Measurements from ENCODE around the gene PARP12.

GRCh38 chr7:140013676-140014075 lies 49.1 kb downstream of the PARP12 start:
- TF ChIP-seq, protein P1, sequence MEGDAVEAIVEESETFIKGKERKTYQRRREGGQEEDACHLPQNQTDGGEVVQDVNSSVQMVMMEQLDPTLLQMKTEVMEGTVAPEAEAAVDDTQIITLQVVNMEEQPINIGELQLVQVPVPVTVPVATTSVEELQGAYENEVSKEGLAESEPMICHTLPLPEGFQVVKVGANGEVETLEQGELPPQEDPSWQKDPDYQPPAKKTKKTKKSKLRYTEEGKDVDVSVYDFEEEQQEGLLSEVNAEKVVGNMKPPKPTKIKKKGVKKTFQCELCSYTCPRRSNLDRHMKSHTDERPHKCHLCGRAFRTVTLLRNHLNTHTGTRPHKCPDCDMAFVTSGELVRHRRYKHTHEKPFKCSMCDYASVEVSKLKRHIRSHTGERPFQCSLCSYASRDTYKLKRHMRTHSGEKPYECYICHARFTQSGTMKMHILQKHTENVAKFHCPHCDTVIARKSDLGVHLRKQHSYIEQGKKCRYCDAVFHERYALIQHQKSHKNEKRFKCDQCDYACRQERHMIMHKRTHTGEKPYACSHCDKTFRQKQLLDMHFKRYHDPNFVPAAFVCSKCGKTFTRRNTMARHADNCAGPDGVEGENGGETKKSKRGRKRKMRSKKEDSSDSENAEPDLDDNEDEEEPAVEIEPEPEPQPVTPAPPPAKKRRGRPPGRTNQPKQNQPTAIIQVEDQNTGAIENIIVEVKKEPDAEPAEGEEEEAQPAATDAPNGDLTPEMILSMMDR (IDR thresholded peaks at IDR 0.05; ENCODE audit: low read depth, low read length, poor library complexity, severe bottlenecking), result no peak
- TF ChIP-seq EZH2phosphoT487 (IDR thresholded peaks at IDR 0.05; ENCODE audit: borderline replicate concordance, low read length), result no peak

All from DOHH2 (cell line).